Measurements from ENCODE around the gene CYBC1.

- TF ChIP-seq, protein P1, sequence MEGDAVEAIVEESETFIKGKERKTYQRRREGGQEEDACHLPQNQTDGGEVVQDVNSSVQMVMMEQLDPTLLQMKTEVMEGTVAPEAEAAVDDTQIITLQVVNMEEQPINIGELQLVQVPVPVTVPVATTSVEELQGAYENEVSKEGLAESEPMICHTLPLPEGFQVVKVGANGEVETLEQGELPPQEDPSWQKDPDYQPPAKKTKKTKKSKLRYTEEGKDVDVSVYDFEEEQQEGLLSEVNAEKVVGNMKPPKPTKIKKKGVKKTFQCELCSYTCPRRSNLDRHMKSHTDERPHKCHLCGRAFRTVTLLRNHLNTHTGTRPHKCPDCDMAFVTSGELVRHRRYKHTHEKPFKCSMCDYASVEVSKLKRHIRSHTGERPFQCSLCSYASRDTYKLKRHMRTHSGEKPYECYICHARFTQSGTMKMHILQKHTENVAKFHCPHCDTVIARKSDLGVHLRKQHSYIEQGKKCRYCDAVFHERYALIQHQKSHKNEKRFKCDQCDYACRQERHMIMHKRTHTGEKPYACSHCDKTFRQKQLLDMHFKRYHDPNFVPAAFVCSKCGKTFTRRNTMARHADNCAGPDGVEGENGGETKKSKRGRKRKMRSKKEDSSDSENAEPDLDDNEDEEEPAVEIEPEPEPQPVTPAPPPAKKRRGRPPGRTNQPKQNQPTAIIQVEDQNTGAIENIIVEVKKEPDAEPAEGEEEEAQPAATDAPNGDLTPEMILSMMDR (IDR thresholded peaks at IDR 0.05; ENCODE audit: poor library complexity): no peak
- no peak for TF ChIP-seq EZH2 (IDR thresholded peaks at IDR 0.05; ENCODE audit: borderline replicate concordance)
Measured at GRCh38 chr17:82443465-82444283, 6.9 kb downstream of the CYBC1 start.

Measured in hepatocyte (in vitro differentiated cells).